Measurements from ENCODE around the gene FAM180A. TPM values are rescaled to one million over a fixed set of nuclear protein-coding genes. Genes with fewer than 3 reads are reported as not detected.

Gene FAM180A
- total RNA-seq, 1 donor: 71.0 TPM

GRCh38 chr7:135707570-135707966 is 41.0 kb downstream of the FAM180A start:
- DNase-seq (ENCODE audit: low read depth): no peak
- TF ChIP-seq CTCF (IDR thresholded peaks at IDR 0.05; ENCODE audit: insufficient read depth, low read length): no peak
- no peak overlapping the region for H3K4me3 ChIP-seq (ENCODE audit: low read depth, low read length)

GRCh38 chr7:135706858-135707569 is 41.6 kb downstream of the FAM180A start:
- TF ChIP-seq CTCF (IDR thresholded peaks at IDR 0.05; ENCODE audit: insufficient read depth, low read length): no peak
- DNase-seq (ENCODE audit: low read depth): no peak

GRCh38 chr7:135706038-135706742 is 42.4 kb downstream of the FAM180A start:
- DNase-seq (ENCODE audit: low read depth): no peak
- no peak for TF ChIP-seq CTCF (IDR thresholded peaks at IDR 0.05; ENCODE audit: insufficient read depth, low read length)
- H3K4me3 ChIP-seq (ENCODE audit: low read depth, low read length): no peak overlapping the region

More at GRCh38 chr7:135706858-135707569, 41.6 kb downstream of the FAM180A start:
- H3K4me3 ChIP-seq (ENCODE audit: low read depth, low read length): no peak overlapping the region

- DNase-seq (ENCODE audit: low read depth): no peak
- H3K4me3 ChIP-seq (ENCODE audit: low read depth, low read length): no peak overlapping the region
- no peak for TF ChIP-seq CTCF (IDR thresholded peaks at IDR 0.05; ENCODE audit: insufficient read depth, low read length)
Observed at GRCh38 chr7:135704698-135705097, 43.9 kb downstream of the FAM180A start.

- no peak for DNase-seq (ENCODE audit: low read depth)
- no peak overlapping the region for H3K4me3 ChIP-seq (ENCODE audit: low read depth, low read length)
- peak; percentile 6 for TF ChIP-seq CTCF (IDR thresholded peaks at IDR 0.05; ENCODE audit: insufficient read depth, low read length)
Observed at GRCh38 chr7:135704074-135704473, 44.5 kb downstream of the FAM180A start.

- no peak overlapping the region for H3K4me3 ChIP-seq (ENCODE audit: low read depth, low read length)
- no peak for DNase-seq (ENCODE audit: low read depth)
- TF ChIP-seq CTCF (IDR thresholded peaks at IDR 0.05; ENCODE audit: insufficient read depth, low read length): no peak
Observed at GRCh38 chr7:135697276-135698049, 51.1 kb downstream of the FAM180A start.

All from fibroblast of the aortic adventitia (primary cell).